HEK293 (cell line): ENCODE results near the gene HBEGF.
A peak's percentile ranks its signal among the peaks of the same experiment; 100 is the strongest.

ENCODE experiments used
- CTCF ChIA-PET: fragments of 350-600 bp; formaldehyde crosslinking; extraction: SDS; loops from one replicate; lab custom pipeline; 2021; ENCODE audit warnings: antibody characterized with exemption; lab: Yijun Ruan, JAX
- POLR2A ChIA-PET: fragments of 300-600 bp; formaldehyde crosslinking; extraction: SDS; loops from one replicate; lab custom pipeline; 2020; ENCODE audit warnings: antibody characterized with exemption, inconsistent platforms; lab: Yijun Ruan, JAX
- H3K27ac ChIP-seq: fragments of 200-500 bp; sonication (Bioruptor generic); 2 replicates; pipeline ENCODE4 v1.5.1; 2014; ENCODE audit warnings: low read depth, low read length, control low read depth, inconsistent platforms; ENCODE audit errors: extremely low read depth
- H3K36me3 ChIP-seq, 2 experiments: fragments of 200-500 bp in 1 of 2; sonication (Bioruptor generic) in 1 of 2; 1 replicate in 1 of 2; 2 replicates in 1 of 2; pipeline ENCODE4 v1.5.1; 2014 to 2017; ENCODE audit warnings: inconsistent platforms in 2 of 2, low read length in 2 of 2; ENCODE audit not compliant: control insufficient read depth in 2 of 2, insufficient read depth in 1 of 2
- H3K4me1 ChIP-seq: fragments of 200-500 bp; sonication (Bioruptor generic); 2 replicates; pipeline ENCODE4 v1.5.1; 2014; ENCODE audit warnings: mild to moderate bottlenecking, low read length, inconsistent platforms; ENCODE audit not compliant: control insufficient read depth, insufficient read depth
- H3K4me3 ChIP-seq: 2 replicates; pipeline ENCODE4 v1.5.1; 2011; ENCODE audit warnings: low read depth, mild to moderate bottlenecking, control low read depth, low read length, moderate library complexity
- H3K9me3 ChIP-seq: fragments of 200-500 bp; sonication (Bioruptor generic); 2 replicates; pipeline ENCODE4 v1.5.1; 2014; ENCODE audit warnings: low read depth, low read length, inconsistent platforms; ENCODE audit not compliant: control insufficient read depth, insufficient read depth
- BCL11A ChIP-seq: fragments of 450-650 bp; formaldehyde crosslinking; IDR thresholded peaks from 2 replicates; pipeline ENCODE4 v1.5.1; 2016; ENCODE audit warnings: low read depth, missing biosample characterization, missing genetic modification characterization
- EGR2 ChIP-seq: fragments of 450-650 bp; formaldehyde crosslinking; IDR thresholded peaks from 2 replicates; pipeline ENCODE4 v1.5.1; 2016; ENCODE audit warnings: low read depth, missing biosample characterization, missing genetic modification characterization
- KLF1 ChIP-seq: fragments of 450-650 bp; formaldehyde crosslinking; IDR thresholded peaks from 2 replicates; pipeline ENCODE4 v1.5.1; 2016; ENCODE audit warnings: missing biosample characterization, missing genetic modification characterization
- SP2 ChIP-seq: fragments of 450-650 bp; formaldehyde crosslinking; IDR thresholded peaks from 2 replicates; pipeline ENCODE4 v1.5.1; 2016; ENCODE audit warnings: missing biosample characterization, missing genetic modification characterization
- SP7 ChIP-seq: fragments of 450-650 bp; formaldehyde crosslinking; IDR thresholded peaks from 2 replicates; pipeline ENCODE4 v1.5.1; 2016; ENCODE audit warnings: missing biosample characterization, missing genetic modification characterization
- ZBTB17 ChIP-seq: fragments of 450-650 bp; formaldehyde crosslinking; IDR thresholded peaks from 2 replicates; pipeline ENCODE4 v1.5.1; 2016; ENCODE audit warnings: missing biosample characterization, missing genetic modification characterization
- ZBTB7A ChIP-seq: fragments of 450-650 bp; formaldehyde crosslinking; IDR thresholded peaks from 2 replicates; pipeline ENCODE4 v1.5.1; 2016; ENCODE audit warnings: low read depth, missing biosample characterization, missing genetic modification characterization
- ZFHX2 ChIP-seq: fragments of 450-650 bp; formaldehyde crosslinking; conservative IDR thresholded peaks from 2 replicates; pipeline ENCODE4 v1.5.1; 2016; ENCODE audit warnings: missing biosample characterization, missing genetic modification characterization
- ZNF223 ChIP-seq: fragments of 450-650 bp; formaldehyde crosslinking; IDR thresholded peaks from 2 replicates; pipeline ENCODE4 v1.5.1; 2016; ENCODE audit warnings: missing biosample characterization, missing genetic modification characterization
- ZNF335 ChIP-seq: fragments of 450-650 bp; formaldehyde crosslinking; conservative IDR thresholded peaks from 2 replicates; pipeline ENCODE4 v1.5.1; 2016; ENCODE audit warnings: missing biosample characterization, missing genetic modification characterization
- ZNF530 ChIP-seq: fragments of 450-650 bp; formaldehyde crosslinking; IDR thresholded peaks from 2 replicates; pipeline ENCODE4 v1.5.1; 2016; ENCODE audit warnings: low read depth, missing biosample characterization, missing genetic modification characterization
- ZNF571 ChIP-seq: fragments of 450-650 bp; formaldehyde crosslinking; IDR thresholded peaks from 2 replicates; pipeline ENCODE4 v1.5.0; 2017; ENCODE audit warnings: missing biosample characterization, missing genetic modification characterization
- ZNF596 ChIP-seq: fragments of 450-650 bp; IDR thresholded peaks from 2 replicates; pipeline ENCODE4 v1.5.0; 2018; ENCODE audit warnings: missing biosample characterization, mild to moderate bottlenecking, missing genetic modification characterization, moderate library complexity
- ZNF624 ChIP-seq: fragments of 450-650 bp; formaldehyde crosslinking; IDR thresholded peaks from 2 replicates; pipeline ENCODE4 v1.5.1; 2017; ENCODE audit warnings: missing biosample characterization, missing genetic modification characterization
- ZNF777 ChIP-seq: fragments of 450-650 bp; formaldehyde crosslinking; IDR thresholded peaks from 2 replicates; pipeline ENCODE4 v1.5.1; 2017; ENCODE audit warnings: missing biosample characterization, missing genetic modification characterization, borderline replicate concordance
- ZNF843 ChIP-seq: fragments of 450-650 bp; formaldehyde crosslinking; IDR thresholded peaks from 2 replicates; pipeline ENCODE4 v1.5.1; 2016; ENCODE audit warnings: missing biosample characterization, missing genetic modification characterization
- TF ChIP-seq, protein P1 (sequence below): fragments of 450-650 bp; formaldehyde crosslinking; IDR thresholded peaks from 2 replicates; pipeline ENCODE4 v1.5.1; 2016; ENCODE audit warnings: missing biosample characterization, missing genetic modification characterization, low read depth
- TF ChIP-seq, protein P2 (sequence below): fragments of 450-650 bp; formaldehyde crosslinking; conservative IDR thresholded peaks from 2 replicates; pipeline ENCODE4 v1.5.1; 2016; ENCODE audit warnings: low read depth, missing biosample characterization, missing genetic modification characterization
- TF ChIP-seq, protein P3 (sequence below): fragments of 450-650 bp; formaldehyde crosslinking; IDR thresholded peaks from 2 replicates; pipeline ENCODE4 v1.5.1; 2017; ENCODE audit warnings: missing biosample characterization, missing genetic modification characterization
- TF ChIP-seq, protein P4 (sequence below): fragments of 450-650 bp; formaldehyde crosslinking; IDR thresholded peaks from 2 replicates; pipeline ENCODE4 v1.5.1; 2016; ENCODE audit warnings: missing biosample characterization, missing genetic modification characterization

The HBEGF gene

DNA sequence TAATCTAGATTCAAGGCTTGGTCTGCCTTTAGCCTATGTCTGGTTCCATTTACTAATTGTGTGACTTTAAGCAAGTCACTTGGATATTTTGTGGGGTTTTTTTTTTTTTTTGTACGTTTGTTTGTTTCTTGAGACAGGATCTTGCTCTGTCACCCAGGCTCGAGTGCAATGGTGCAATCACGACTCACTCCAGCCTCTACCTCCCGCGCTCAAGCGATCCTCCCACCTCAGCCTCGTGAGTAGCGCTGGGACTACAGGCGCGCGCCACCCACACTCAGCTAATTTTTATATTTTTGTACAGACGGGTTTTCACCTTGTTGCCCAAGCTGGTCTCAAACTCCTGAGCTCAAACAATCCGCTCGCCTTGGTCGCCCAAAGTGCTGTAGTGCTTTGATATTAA, 42.4 kb downstream of the HBEGF start:
- H3K27ac ChIP-seq: no peak overlapping the region
- ChIA-PET CTCF (interaction anchor here (1.0 to 3.8 kb wide), 2 partner anchors 14 to 42 kb away, joined by 3 to 27 read pairs; partner anchors contain the start of gene HBEGF), POLR2A (interaction anchor here (1.1 to 2.5 kb wide), 3 partner anchors 7 to 42 kb away, joined by 7 to 37 read pairs (median 9); partner anchors contain the start of gene HBEGF)
- TF ChIP-seq ZFHX2 (tag by site-specific recombination) (0 out of 2 replicates have a peak, but pooled peaks have one; percentile 20), ZNF777 (tag by site-specific recombination) (no peak), EGR2 (tag by site-specific recombination) (peak; percentile 28; the same call in 1 of the 2 replicates), SP2 (no peak), KLF1 (tag by site-specific recombination) (no peak), ZNF624 (tag by site-specific recombination) (no peak), BCL11A (no peak)
- H3K4me3 ChIP-seq: no peak overlapping the region
- H3K9me3 ChIP-seq: no peaks in the 10 kb centered on the region
- H3K36me3 ChIP-seq: peaks cover 6 to 7% of the 10 kb centered on the region in 2 experiments; a peak in 2 of 3 replicates
- peaks cover 15% of the 10 kb centered on the region for H3K4me1 ChIP-seq

DNA sequence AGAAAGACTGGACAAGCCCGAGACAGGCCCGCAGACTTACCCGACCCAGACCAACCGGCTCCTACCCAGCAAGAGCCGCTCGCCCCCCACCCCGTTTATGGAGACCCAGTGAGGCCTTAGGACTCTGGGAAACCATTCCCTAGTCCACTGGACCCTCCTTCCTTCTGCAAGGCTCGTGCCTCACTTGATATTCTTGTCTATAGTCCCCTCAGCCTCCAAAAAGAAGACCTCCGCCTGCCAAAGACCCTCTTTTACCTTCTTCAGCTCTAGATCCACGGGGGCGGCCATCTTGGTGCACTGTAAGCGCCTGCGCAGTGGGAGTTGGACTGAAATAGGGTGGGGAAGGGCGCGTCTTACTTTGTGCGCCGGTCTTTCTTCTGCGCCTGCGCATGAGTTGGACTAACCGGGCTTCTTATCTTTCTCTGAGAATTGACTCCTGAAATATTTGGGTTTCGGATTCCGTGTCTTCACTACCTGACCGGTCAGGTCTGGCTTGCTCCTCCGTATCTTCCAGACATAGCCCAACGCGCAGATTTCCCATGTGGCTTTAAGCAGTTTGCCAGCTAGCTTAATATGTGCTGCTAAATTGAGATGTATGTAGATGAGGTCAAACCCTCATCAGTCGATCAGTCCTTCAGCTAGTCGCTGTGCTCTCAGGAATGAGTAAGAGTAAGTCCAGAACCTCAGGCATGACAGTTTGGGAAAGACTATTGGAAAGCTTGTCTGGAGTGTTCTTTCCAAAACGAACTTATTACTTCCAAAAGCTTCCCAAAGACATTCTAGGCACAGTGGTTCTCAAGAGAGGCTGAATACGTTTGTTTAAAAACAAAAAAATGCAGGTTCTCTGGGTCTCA, 43.4 kb downstream of the HBEGF start, which contains the start of gene PFDN1:
Gene PFDN1 (minus strand): TSS at position 316 of the 854 bp plus-strand sequence. CDS start 28 bp downstream, at position 288.
- peaks cover 7 to 10% of the 10 kb centered on the region in 2 experiments; a peak in 2 of 3 replicates for H3K36me3 ChIP-seq
- ChIA-PET POLR2A (interaction anchor here (1.0 to 2.5 kb wide), 9 partner anchors 8 to 99 kb away, joined by 3 to 37 read pairs (median 5); partner anchors contain the start of genes ANKHD1 and HBEGF), CTCF (interaction anchor here (1.4 to 3.8 kb wide), 2 partner anchors 42 to 49 kb away, joined by 6 to 27 read pairs; partner anchors contain the start of gene HBEGF)
- peak within 1 kb of the TSS; percentile 70 for H3K4me3 ChIP-seq
- peaks cover 21% of the 10 kb centered on the region for H3K4me1 ChIP-seq
- H3K27ac ChIP-seq: peak within 1 kb of the TSS; percentile 48; the same call in 1 of the 2 replicates
- no peaks in the 10 kb centered on the region for H3K9me3 ChIP-seq
- TF ChIP-seq, protein P1, sequence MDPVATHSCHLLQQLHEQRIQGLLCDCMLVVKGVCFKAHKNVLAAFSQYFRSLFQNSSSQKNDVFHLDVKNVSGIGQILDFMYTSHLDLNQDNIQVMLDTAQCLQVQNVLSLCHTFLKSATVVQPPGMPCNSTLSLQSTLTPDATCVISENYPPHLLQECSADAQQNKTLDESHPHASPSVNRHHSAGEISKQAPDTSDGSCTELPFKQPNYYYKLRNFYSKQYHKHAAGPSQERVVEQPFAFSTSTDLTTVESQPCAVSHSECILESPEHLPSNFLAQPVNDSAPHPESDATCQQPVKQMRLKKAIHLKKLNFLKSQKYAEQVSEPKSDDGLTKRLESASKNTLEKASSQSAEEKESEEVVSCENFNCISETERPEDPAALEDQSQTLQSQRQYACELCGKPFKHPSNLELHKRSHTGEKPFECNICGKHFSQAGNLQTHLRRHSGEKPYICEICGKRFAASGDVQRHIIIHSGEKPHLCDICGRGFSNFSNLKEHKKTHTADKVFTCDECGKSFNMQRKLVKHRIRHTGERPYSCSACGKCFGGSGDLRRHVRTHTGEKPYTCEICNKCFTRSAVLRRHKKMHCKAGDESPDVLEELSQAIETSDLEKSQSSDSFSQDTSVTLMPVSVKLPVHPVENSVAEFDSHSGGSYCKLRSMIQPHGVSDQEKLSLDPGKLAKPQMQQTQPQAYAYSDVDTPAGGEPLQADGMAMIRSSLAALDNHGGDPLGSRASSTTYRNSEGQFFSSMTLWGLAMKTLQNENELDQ: no peak
- TF ChIP-seq, protein P2, sequence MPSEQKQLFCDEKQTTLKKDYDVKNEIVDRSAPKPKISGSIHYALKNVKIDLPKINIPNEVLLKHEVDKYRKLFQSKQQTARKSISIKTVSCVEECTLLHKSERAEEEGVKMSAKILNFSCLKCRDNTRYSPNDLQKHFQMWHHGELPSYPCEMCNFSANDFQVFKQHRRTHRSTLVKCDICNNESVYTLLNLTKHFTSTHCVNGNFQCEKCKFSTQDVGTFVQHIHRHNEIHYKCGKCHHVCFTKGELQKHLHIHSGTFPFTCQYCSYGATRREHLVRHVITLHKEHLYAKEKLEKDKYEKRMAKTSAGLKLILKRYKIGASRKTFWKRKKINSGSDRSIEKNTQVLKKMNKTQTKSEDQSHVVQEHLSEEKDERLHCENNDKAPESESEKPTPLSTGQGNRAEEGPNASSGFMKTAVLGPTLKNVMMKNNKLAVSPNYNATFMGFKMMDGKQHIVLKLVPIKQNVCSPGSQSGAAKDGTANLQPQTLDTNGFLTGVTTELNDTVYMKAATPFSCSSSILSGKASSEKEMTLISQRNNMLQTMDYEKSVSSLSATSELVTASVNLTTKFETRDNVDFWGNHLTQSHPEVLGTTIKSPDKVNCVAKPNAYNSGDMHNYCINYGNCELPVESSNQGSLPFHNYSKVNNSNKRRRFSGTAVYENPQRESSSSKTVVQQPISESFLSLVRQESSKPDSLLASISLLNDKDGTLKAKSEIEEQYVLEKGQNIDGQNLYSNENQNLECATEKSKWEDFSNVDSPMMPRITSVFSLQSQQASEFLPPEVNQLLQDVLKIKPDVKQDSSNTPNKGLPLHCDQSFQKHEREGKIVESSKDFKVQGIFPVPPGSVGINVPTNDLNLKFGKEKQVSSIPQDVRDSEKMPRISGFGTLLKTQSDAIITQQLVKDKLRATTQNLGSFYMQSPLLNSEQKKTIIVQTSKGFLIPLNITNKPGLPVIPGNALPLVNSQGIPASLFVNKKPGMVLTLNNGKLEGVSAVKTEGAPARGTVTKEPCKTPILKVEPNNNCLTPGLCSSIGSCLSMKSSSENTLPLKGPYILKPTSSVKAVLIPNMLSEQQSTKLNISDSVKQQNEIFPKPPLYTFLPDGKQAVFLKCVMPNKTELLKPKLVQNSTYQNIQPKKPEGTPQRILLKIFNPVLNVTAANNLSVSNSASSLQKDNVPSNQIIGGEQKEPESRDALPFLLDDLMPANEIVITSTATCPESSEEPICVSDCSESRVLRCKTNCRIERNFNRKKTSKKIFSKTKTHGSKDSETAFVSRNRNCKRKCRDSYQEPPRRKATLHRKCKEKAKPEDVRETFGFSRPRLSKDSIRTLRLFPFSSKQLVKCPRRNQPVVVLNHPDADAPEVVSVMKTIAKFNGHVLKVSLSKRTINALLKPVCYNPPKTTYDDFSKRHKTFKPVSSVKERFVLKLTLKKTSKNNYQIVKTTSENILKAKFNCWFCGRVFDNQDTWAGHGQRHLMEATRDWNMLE (tag by site-specific recombination): 0 out of 2 replicates have a peak, but pooled peaks have one; percentile 17
- peak; percentile 66 for TF ChIP-seq ZNF335 (tag by site-specific recombination)
- TF ChIP-seq SP7 (tag by site-specific recombination): peak; percentile 43
- no peak for TF ChIP-seq ZNF530
- TF ChIP-seq ZNF223 (tag by site-specific recombination): no peak
- peak; percentile 81; the same call in 1 of the 2 replicates for TF ChIP-seq ZBTB7A (tag by site-specific recombination)
- TF ChIP-seq ZNF624 (tag by site-specific recombination): no peak
- TF ChIP-seq, protein P3, sequence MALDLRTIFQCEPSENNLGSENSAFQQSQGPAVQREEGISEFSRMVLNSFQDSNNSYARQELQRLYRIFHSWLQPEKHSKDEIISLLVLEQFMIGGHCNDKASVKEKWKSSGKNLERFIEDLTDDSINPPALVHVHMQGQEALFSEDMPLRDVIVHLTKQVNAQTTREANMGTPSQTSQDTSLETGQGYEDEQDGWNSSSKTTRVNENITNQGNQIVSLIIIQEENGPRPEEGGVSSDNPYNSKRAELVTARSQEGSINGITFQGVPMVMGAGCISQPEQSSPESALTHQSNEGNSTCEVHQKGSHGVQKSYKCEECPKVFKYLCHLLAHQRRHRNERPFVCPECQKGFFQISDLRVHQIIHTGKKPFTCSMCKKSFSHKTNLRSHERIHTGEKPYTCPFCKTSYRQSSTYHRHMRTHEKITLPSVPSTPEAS (tag by site-specific recombination): no peak
- TF ChIP-seq, protein P4, sequence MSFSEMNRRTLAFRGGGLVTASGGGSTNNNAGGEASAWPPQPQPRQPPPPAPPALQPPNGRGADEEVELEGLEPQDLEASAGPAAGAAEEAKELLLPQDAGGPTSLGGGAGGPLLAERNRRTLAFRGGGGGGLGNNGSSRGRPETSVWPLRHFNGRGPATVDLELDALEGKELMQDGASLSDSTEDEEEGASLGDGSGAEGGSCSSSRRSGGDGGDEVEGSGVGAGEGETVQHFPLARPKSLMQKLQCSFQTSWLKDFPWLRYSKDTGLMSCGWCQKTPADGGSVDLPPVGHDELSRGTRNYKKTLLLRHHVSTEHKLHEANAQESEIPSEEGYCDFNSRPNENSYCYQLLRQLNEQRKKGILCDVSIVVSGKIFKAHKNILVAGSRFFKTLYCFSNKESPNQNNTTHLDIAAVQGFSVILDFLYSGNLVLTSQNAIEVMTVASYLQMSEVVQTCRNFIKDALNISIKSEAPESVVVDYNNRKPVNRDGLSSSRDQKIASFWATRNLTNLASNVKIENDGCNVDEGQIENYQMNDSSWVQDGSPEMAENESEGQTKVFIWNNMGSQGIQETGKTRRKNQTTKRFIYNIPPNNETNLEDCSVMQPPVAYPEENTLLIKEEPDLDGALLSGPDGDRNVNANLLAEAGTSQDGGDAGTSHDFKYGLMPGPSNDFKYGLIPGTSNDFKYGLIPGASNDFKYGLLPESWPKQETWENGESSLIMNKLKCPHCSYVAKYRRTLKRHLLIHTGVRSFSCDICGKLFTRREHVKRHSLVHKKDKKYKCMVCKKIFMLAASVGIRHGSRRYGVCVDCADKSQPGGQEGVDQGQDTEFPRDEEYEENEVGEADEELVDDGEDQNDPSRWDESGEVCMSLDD (tag by site-specific recombination): no peak
- TF ChIP-seq ZBTB17 (tag by site-specific recombination): peak; percentile 97
- TF ChIP-seq ZNF571 (tag by site-specific recombination): no peak
- no peak for TF ChIP-seq ZNF596 (tag by site-specific recombination)
- TF ChIP-seq ZNF843 (tag by site-specific recombination): 0 out of 2 replicates have a peak, but pooled peaks have one; percentile 25
